ENCODE measurements around the gene FBN2. TPM values are rescaled to one million over a fixed set of nuclear protein-coding genes. Genes with fewer than 3 reads are reported as not detected.

FBN2 gene
- total and polyA plus RNA-seq, 9 of the 15 experiments (the other 6 are each of a cell fraction or from before 2014, with no cell fraction given), result 0.01 to 0.09 TPM; not detected in 7

- CTCF ChIA-PET (ENCODE audit: low intra/inter-chr PET ratio), result no interaction called here
Observed at GRCh38 chr5:128528126-128528525, 9.9 kb downstream of the FBN2 start.

More at GRCh38 chr5:128528126-128528525, 9.9 kb downstream of the FBN2 start:
- H3K4me2 ChIP-seq (ENCODE audit: insufficient read depth, low read length), result no peak overlapping the region
- ATAC-seq (no peak), FAIRE-seq (no peak), DNase-seq (ENCODE audit: extremely low read depth in 1 of 4, low spot score in 3 of 4) (no peak)
- H3K4me1 ChIP-seq (replicated peaks in 1 of 2; ENCODE audit: control insufficient read depth in 2 of 2, insufficient read depth in 2 of 2, low read length in 2 of 2), result no peaks in the 10 kb centered on the region
- no peaks in the 10 kb centered on the region for H3K36me3 ChIP-seq (ENCODE audit: control insufficient read depth, insufficient read depth, low read length)
- H3K9me3 ChIP-seq (replicated peaks; ENCODE audit: control insufficient read depth, insufficient read depth, low read depth, low read length), result no peaks in the 10 kb centered on the region
- H3K79me2 ChIP-seq (ENCODE audit: control insufficient read depth, insufficient read depth, low read length), result no peaks in the 10 kb centered on the region
- intact Hi-C loops (cut with micrococcal nuclease) (no loop called here), in situ Hi-C loops (cut with MboI) (no loop called here)
- H3K27me3 ChIP-seq (ENCODE audit: control insufficient read depth in 2 of 2, insufficient read depth in 2 of 2, low read length in 2 of 2), result no peaks in the 10 kb centered on the region
- no peak overlapping the region for H2AFZ ChIP-seq (ENCODE audit: low read depth, low read length)
- H3K4me3 ChIP-seq, result no peak overlapping the region
- no peak overlapping the region for H3K27ac ChIP-seq (ENCODE audit: extremely low read depth, low read depth, low read length)
- no peak overlapping the region for H3K9ac ChIP-seq (ENCODE audit: insufficient read depth in 1 of 2, low read depth in 2 of 2, low read length in 2 of 2)
- H4K20me1 ChIP-seq (replicated peaks; ENCODE audit: control insufficient read depth, insufficient read depth, low read length), result no peaks in the 10 kb centered on the region
- BruUV-seq (replicated peaks), result no TSS peak
- TF ChIP-seq TRIM25 (IDR thresholded peaks at IDR 0.05; ENCODE audit: borderline replicate concordance) (no peak), ELK1 (CRISPR knock-in tag; IDR thresholded peaks at IDR 0.05) (no peak), NR0B1 (IDR thresholded peaks at IDR 0.05; ENCODE audit: partially characterized antibody) (no peak), CHCHD3 (CRISPR knock-in tag; IDR thresholded peaks at IDR 0.05) (no peak)
- POLR2A ChIA-PET, result no interaction called here
- no peaks in the 10 kb centered on the region for H3K9me1 ChIP-seq (ENCODE audit: control insufficient read depth, insufficient read depth, low read length)
- WGBS (ENCODE audit: insufficient coverage, low coverage, missing lambda C conversion rate), result 0% methylated on average over 2 of the region's 2 CpGs
